Measurements from ENCODE around the gene DNAJC4.

DNA sequence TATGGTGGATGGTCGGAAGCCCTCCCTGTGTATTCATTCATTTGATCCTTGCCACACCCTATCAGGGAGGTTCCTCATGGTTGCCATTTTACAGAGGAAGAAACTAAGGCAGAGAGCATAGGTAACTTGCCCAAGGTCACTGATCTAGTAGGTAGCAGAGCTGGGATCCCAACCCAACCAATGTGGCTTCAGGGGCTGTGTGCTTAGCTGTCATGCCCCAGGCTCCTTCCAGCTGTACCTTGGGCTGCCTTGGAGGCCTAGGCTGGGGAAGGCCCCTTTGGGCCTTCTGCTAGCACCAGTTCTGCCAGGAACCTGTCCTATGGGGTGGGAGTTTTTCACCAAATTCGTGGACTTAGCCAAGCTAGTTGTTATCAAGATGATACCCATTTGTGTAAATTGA is 45.5 kb downstream of the DNAJC4 start:
- TF ChIP-seq, protein P1, sequence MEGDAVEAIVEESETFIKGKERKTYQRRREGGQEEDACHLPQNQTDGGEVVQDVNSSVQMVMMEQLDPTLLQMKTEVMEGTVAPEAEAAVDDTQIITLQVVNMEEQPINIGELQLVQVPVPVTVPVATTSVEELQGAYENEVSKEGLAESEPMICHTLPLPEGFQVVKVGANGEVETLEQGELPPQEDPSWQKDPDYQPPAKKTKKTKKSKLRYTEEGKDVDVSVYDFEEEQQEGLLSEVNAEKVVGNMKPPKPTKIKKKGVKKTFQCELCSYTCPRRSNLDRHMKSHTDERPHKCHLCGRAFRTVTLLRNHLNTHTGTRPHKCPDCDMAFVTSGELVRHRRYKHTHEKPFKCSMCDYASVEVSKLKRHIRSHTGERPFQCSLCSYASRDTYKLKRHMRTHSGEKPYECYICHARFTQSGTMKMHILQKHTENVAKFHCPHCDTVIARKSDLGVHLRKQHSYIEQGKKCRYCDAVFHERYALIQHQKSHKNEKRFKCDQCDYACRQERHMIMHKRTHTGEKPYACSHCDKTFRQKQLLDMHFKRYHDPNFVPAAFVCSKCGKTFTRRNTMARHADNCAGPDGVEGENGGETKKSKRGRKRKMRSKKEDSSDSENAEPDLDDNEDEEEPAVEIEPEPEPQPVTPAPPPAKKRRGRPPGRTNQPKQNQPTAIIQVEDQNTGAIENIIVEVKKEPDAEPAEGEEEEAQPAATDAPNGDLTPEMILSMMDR (IDR thresholded peaks at IDR 0.05): no peak
- TF ChIP-seq EZH2 (IDR thresholded peaks at IDR 0.05): no peak
